ENCODE data around the gene CCKAR.

CCKAR gene

DNA sequence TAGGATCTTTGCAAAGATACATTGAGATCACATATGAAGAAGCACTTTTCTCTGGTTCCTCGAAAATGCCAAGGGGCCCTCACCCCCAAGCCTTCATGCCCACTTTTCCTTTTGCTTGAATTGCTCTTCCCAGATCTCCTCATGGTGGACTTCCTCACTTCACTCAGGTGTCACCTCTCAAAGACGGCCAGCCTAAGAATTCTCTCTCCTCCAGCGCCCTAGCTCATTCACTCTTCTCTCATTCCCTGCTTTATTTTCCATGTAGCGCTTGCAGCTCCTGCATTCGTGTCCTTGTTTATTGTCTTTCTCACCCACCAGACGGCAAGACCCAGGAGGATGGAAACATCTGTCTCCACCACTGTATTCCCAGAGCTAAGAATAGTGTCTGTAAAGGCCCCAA, 32.9 kb downstream of the CCKAR start:
- H3K9ac ChIP-seq (ENCODE audit: low read depth, low read length): no peak overlapping the region
- H3K27ac ChIP-seq (ENCODE audit: low read depth, low read length): no peak overlapping the region
- no peaks in the 10 kb centered on the region for H3K9me3 ChIP-seq (ENCODE audit: control insufficient read depth, insufficient read depth, low read length)

GRCh38 chr4:26455571-26455970, 34.7 kb downstream of the CCKAR start:
- Histone ChIP-seq H3K9me3 (ENCODE audit: control insufficient read depth, insufficient read depth, low read length) (no peaks in the 10 kb centered on the region), H3K4me3 (ENCODE audit: low read depth, low read length) (no peak overlapping the region), H3K9ac (ENCODE audit: low read depth, low read length) (no peak overlapping the region), H3K36me3 (ENCODE audit: control insufficient read depth, insufficient read depth, low read length) (no peaks in the 10 kb centered on the region), H3K4me1 (ENCODE audit: control insufficient read depth, insufficient read depth, low read length) (peaks cover 17% of the 10 kb centered on the region), H3K27me3 (ENCODE audit: control insufficient read depth, insufficient read depth, low read length) (no peaks in the 10 kb centered on the region), H3K27ac (ENCODE audit: low read depth, low read length) (no peak overlapping the region)

More for the DNA sequence above, 32.9 kb downstream of the CCKAR start:
- peaks cover 11% of the 10 kb centered on the region for H3K4me1 ChIP-seq (ENCODE audit: control insufficient read depth, insufficient read depth, low read length)
- no peak overlapping the region for H3K4me3 ChIP-seq (ENCODE audit: low read depth, low read length)
- no peaks in the 10 kb centered on the region for H3K27me3 ChIP-seq (ENCODE audit: control insufficient read depth, insufficient read depth, low read length)
- no peaks in the 10 kb centered on the region for H3K36me3 ChIP-seq (ENCODE audit: control insufficient read depth, insufficient read depth, low read length)

GRCh38 chr4:26454961-26455360, 35.3 kb downstream of the CCKAR start:
- H3K4me3 ChIP-seq (ENCODE audit: low read depth, low read length): no peak overlapping the region
- no peak overlapping the region for H3K9ac ChIP-seq (ENCODE audit: low read depth, low read length)
- no peak overlapping the region for H3K27ac ChIP-seq (ENCODE audit: low read depth, low read length)
- no peaks in the 10 kb centered on the region for H3K36me3 ChIP-seq (ENCODE audit: control insufficient read depth, insufficient read depth, low read length)
- peaks cover 17% of the 10 kb centered on the region for H3K4me1 ChIP-seq (ENCODE audit: control insufficient read depth, insufficient read depth, low read length)
- no peaks in the 10 kb centered on the region for H3K9me3 ChIP-seq (ENCODE audit: control insufficient read depth, insufficient read depth, low read length)
- no peaks in the 10 kb centered on the region for H3K27me3 ChIP-seq (ENCODE audit: control insufficient read depth, insufficient read depth, low read length)

GRCh38 chr4:26452565-26453531, 37.4 kb downstream of the CCKAR start:
- no peaks in the 10 kb centered on the region for H3K27me3 ChIP-seq (ENCODE audit: control insufficient read depth, insufficient read depth, low read length)
- H3K4me3 ChIP-seq (ENCODE audit: low read depth, low read length): no peak overlapping the region
- no peaks in the 10 kb centered on the region for H3K9me3 ChIP-seq (ENCODE audit: control insufficient read depth, insufficient read depth, low read length)
- no peaks in the 10 kb centered on the region for H3K36me3 ChIP-seq (ENCODE audit: control insufficient read depth, insufficient read depth, low read length)
- H3K9ac ChIP-seq (ENCODE audit: low read depth, low read length): no peak overlapping the region
- peak overlapping the region; percentile 23 for H3K27ac ChIP-seq (ENCODE audit: low read depth, low read length)
- H3K4me1 ChIP-seq (ENCODE audit: control insufficient read depth, insufficient read depth, low read length): peaks cover 14% of the 10 kb centered on the region

DNA sequence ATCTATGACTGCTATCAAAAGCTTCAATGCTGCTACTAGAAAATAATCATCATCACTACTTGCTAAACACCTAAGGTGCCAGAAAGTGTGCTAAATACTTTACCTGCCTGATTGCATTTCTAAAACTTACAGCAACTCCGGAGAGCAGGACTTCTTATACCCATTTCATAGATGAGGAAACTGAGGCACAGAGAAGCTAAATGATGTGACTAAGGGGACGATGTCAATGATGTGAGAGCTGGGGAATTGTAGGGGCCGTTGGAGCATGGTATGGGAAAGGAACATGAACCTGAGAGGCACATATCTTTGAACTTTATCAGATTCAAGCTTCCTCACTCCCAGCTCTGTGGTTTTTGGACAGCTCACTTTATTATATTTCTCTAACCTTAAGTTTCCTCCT, 38.7 kb downstream of the CCKAR start:
- Histone ChIP-seq H3K27me3 (ENCODE audit: control insufficient read depth, insufficient read depth, low read length) (no peaks in the 10 kb centered on the region), H3K4me1 (ENCODE audit: control insufficient read depth, insufficient read depth, low read length) (peaks cover 14% of the 10 kb centered on the region), H3K4me3 (ENCODE audit: low read depth, low read length) (no peak overlapping the region), H3K9me3 (ENCODE audit: control insufficient read depth, insufficient read depth, low read length) (peaks cover 2% of the 10 kb centered on the region), H3K9ac (ENCODE audit: low read depth, low read length) (no peak overlapping the region), H3K27ac (ENCODE audit: low read depth, low read length) (no peak overlapping the region), H3K36me3 (ENCODE audit: control insufficient read depth, insufficient read depth, low read length) (no peaks in the 10 kb centered on the region)

DNA sequence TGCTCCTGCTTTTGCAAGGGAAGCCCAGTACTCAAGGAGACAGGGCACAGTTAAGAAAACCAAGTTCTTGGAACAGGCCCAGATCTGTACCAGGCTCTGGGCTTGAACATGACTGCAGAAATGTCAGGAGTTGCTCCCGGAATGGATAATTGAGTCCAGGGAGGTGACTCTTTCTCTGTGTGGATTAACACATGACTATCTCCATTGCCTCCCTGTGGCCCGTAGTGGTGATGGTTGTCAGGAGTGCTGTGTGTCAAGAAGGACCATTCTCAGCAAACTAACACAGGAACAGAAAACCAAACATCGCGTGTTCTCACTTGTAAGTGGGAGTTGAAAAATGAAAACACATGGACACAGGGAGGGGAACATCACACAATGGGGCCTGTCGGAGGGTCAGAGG, 39.9 kb downstream of the CCKAR start:
- Histone ChIP-seq H3K27me3 (ENCODE audit: control insufficient read depth, insufficient read depth, low read length) (no peaks in the 10 kb centered on the region), H3K4me3 (ENCODE audit: low read depth, low read length) (no peak overlapping the region), H3K4me1 (ENCODE audit: control insufficient read depth, insufficient read depth, low read length) (peaks cover 14% of the 10 kb centered on the region), H3K27ac (ENCODE audit: low read depth, low read length) (no peak overlapping the region), H3K36me3 (ENCODE audit: control insufficient read depth, insufficient read depth, low read length) (no peaks in the 10 kb centered on the region), H3K9me3 (ENCODE audit: control insufficient read depth, insufficient read depth, low read length) (peaks cover 4% of the 10 kb centered on the region), H3K9ac (ENCODE audit: low read depth, low read length) (no peak overlapping the region)

- no peaks in the 10 kb centered on the region for H3K27me3 ChIP-seq (ENCODE audit: control insufficient read depth, insufficient read depth, low read length)
- H3K27ac ChIP-seq (ENCODE audit: low read depth, low read length): no peak overlapping the region
- H3K36me3 ChIP-seq (ENCODE audit: control insufficient read depth, insufficient read depth, low read length): no peaks in the 10 kb centered on the region
- peaks cover 4% of the 10 kb centered on the region for H3K9me3 ChIP-seq (ENCODE audit: control insufficient read depth, insufficient read depth, low read length)
- peaks cover 6% of the 10 kb centered on the region for H3K4me1 ChIP-seq (ENCODE audit: control insufficient read depth, insufficient read depth, low read length)
- H3K9ac ChIP-seq (ENCODE audit: low read depth, low read length): no peak overlapping the region
- no peak overlapping the region for H3K4me3 ChIP-seq (ENCODE audit: low read depth, low read length)
These were observed 42.9 kb downstream of the CCKAR start for GRCh38 chr4:26447378-26447777.

- H3K27ac ChIP-seq (ENCODE audit: low read depth, low read length): no peak overlapping the region
- no peaks in the 10 kb centered on the region for H3K27me3 ChIP-seq (ENCODE audit: control insufficient read depth, insufficient read depth, low read length)
- H3K36me3 ChIP-seq (ENCODE audit: control insufficient read depth, insufficient read depth, low read length): peaks cover 17% of the 10 kb centered on the region
- H3K4me1 ChIP-seq (ENCODE audit: control insufficient read depth, insufficient read depth, low read length): no peaks in the 10 kb centered on the region
- no peak overlapping the region for H3K4me3 ChIP-seq (ENCODE audit: low read depth, low read length)
- no peak overlapping the region for H3K9ac ChIP-seq (ENCODE audit: low read depth, low read length)
- peaks cover 4% of the 10 kb centered on the region for H3K9me3 ChIP-seq (ENCODE audit: control insufficient read depth, insufficient read depth, low read length)
These were observed 48.5 kb downstream of the CCKAR start for GRCh38 chr4:26441771-26442170.

GRCh38 chr4:26441102-26441501, 49.2 kb downstream of the CCKAR start:
- no peaks in the 10 kb centered on the region for H3K27me3 ChIP-seq (ENCODE audit: control insufficient read depth, insufficient read depth, low read length)
- H3K9me3 ChIP-seq (ENCODE audit: control insufficient read depth, insufficient read depth, low read length): no peaks in the 10 kb centered on the region
- no peak overlapping the region for H3K9ac ChIP-seq (ENCODE audit: low read depth, low read length)
- H3K4me3 ChIP-seq (ENCODE audit: low read depth, low read length): no peak overlapping the region
- peaks cover 23% of the 10 kb centered on the region for H3K36me3 ChIP-seq (ENCODE audit: control insufficient read depth, insufficient read depth, low read length)
- H3K27ac ChIP-seq (ENCODE audit: low read depth, low read length): no peak overlapping the region
- H3K4me1 ChIP-seq (ENCODE audit: control insufficient read depth, insufficient read depth, low read length): no peaks in the 10 kb centered on the region

GRCh38 chr4:26434030-26434639, 56.1 kb downstream of the CCKAR start:
- no peak overlapping the region for H3K27ac ChIP-seq (ENCODE audit: low read depth, low read length)
- no peaks in the 10 kb centered on the region for H3K27me3 ChIP-seq (ENCODE audit: control insufficient read depth, insufficient read depth, low read length)
- no peaks in the 10 kb centered on the region for H3K9me3 ChIP-seq (ENCODE audit: control insufficient read depth, insufficient read depth, low read length)
- H3K36me3 ChIP-seq (ENCODE audit: control insufficient read depth, insufficient read depth, low read length): peaks cover 92% of the 10 kb centered on the region
- no peak overlapping the region for H3K4me3 ChIP-seq (ENCODE audit: low read depth, low read length)
- no peaks in the 10 kb centered on the region for H3K4me1 ChIP-seq (ENCODE audit: control insufficient read depth, insufficient read depth, low read length)
- no peak overlapping the region for H3K9ac ChIP-seq (ENCODE audit: low read depth, low read length)

- H3K36me3 ChIP-seq (ENCODE audit: control insufficient read depth, insufficient read depth, low read length): peaks cover 98% of the 10 kb centered on the region
- H3K27me3 ChIP-seq (ENCODE audit: control insufficient read depth, insufficient read depth, low read length): no peaks in the 10 kb centered on the region
These were observed 56.7 kb downstream of the CCKAR start for GRCh38 chr4:26433556-26433955.

More at GRCh38 chr4:26433556-26433955, 56.7 kb downstream of the CCKAR start:
- no peak overlapping the region for H3K4me3 ChIP-seq (ENCODE audit: low read depth, low read length)
- no peaks in the 10 kb centered on the region for H3K4me1 ChIP-seq (ENCODE audit: control insufficient read depth, insufficient read depth, low read length)
- H3K27ac ChIP-seq (ENCODE audit: low read depth, low read length): no peak overlapping the region
- no peaks in the 10 kb centered on the region for H3K9me3 ChIP-seq (ENCODE audit: control insufficient read depth, insufficient read depth, low read length)
- H3K9ac ChIP-seq (ENCODE audit: low read depth, low read length): no peak overlapping the region
